ENCODE results near the gene CACNA1B.

- TF ChIP-seq USF1 (IDR thresholded peaks at IDR 0.05) (no peak), EP300 (IDR thresholded peaks at IDR 0.05; ENCODE audit: borderline replicate concordance) (no peak), REST (IDR thresholded peaks at IDR 0.05; ENCODE audit: low read depth) (no peak), TAF1 (IDR thresholded peaks at IDR 0.05; ENCODE audit: low read depth) (no peak)
Measured at GRCh38 chr9:138043061-138043410, 165.5 kb downstream of the CACNA1B start.

Data from Ishikawa (cell line).